Stomach (tissue), 9 donors: Measurements from ENCODE around the gene TPRN. TPM values are rescaled to one million over a fixed set of nuclear protein-coding genes. Genes with fewer than 3 reads are reported as not detected.
A peak's percentile ranks its signal among the peaks of the same experiment; 100 is the strongest.

Source experiments
- DNase-seq, 2 donors: peaks; one replicate each; pipeline versions ENCODE4 v3.0.0 to v3.0.0-alpha.2; 2013 to 2019
- H3K27ac ChIP-seq, 5 donors: fragments of 200-600 bp in 4 of 5; sonication (generic) in 4 of 5; one replicate each; pipeline ENCODE4 v1.5.1; 2013 to 2019; ENCODE audit warnings: mild to moderate bottlenecking in 1 of 5, moderate library complexity in 1 of 5
- H3K27me3 ChIP-seq, 3 donors: fragments of 200-600 bp; sonication (generic); one replicate each; pipeline ENCODE4 v1.5.1; 2017 to 2019; ENCODE audit warnings: mixed run types in 1 of 3
- H3K36me3 ChIP-seq, 4 donors: fragments of 200-600 bp; sonication (generic); 1 replicate in 3 of 4; 2 replicates in 1 of 4; pipeline ENCODE4 v1.5.1; 2016 to 2019
- H3K4me1 ChIP-seq, 4 donors: fragments of 200-600 bp; sonication (generic); one replicate each; pipeline ENCODE4 v1.5.1; 2016 to 2019
- H3K4me3 ChIP-seq, 4 donors: fragments of 200-600 bp; sonication (generic) in 3 of 4; one replicate each; pipeline ENCODE4 v1.5.1; 2016 to 2019; ENCODE audit warnings: mild to moderate bottlenecking in 1 of 4
- H3K9me3 ChIP-seq, 4 donors: fragments of 200-600 bp; sonication (generic); one replicate each; pipeline ENCODE4 v1.5.1; 2016 to 2019
- EP300 ChIP-seq: sonication (generic); formaldehyde crosslinking; IDR thresholded peaks from one replicate; pipeline ENCODE4 v1.6.1; 2017; ENCODE audit warnings: antibody characterized with exemption
- POLR2A ChIP-seq, 4 donors: fragments of 450-650 bp; IDR thresholded peaks; one replicate each; pipeline ENCODE4 v1.6.1; 2016; ENCODE audit warnings: antibody characterized with exemption in 4 of 4, control low read depth in 2 of 4, mild to moderate bottlenecking in 1 of 4, moderate library complexity in 1 of 4
- POLR2AphosphoS5 ChIP-seq, 3 donors: sonication (generic); formaldehyde crosslinking; IDR thresholded peaks; one replicate each; pipeline ENCODE4 v1.6.1; 2016; ENCODE audit warnings: antibody characterized with exemption in 3 of 3
- WGBS, 5 donors: extraction: QIAGEN DNeasy Blood & Tissue Kit in 3 of 5; methylation state at CpG; one replicate each; pipeline versions ENCODE4 v1.1.5 to v1.1.7; 2013 to 2018; 5-methylcytosine and 5-hydroxymethylcytosine counted together
- intact Hi-C: fragments of 100-400 bp; cut with DNase I; formaldehyde crosslinking; loops from one replicate; pipeline ENCODE4 v1.15.1; 2023; ENCODE audit warnings: low total_unique reads
- polyA plus RNA-seq, 3 donors: library from polyadenylated mRNA; stranded (reverse); fragments of 200-250 nt; gene quantifications; one replicate each; pipeline ENCODE4 v1.2.3, GENCODE V29; 2013
- total RNA-seq, 5 donors: library from RNA; depleted of rRNA; stranded (reverse); fragments of >200 nt; gene quantifications; one replicate each; pipeline versions ENCODE4 v1.1.0 to v1.2.3, GENCODE V29; 2014 to 2016
- TF ChIP-seq, protein P1 (sequence below), 7 experiments: fragments of 450-650 bp in 4 of 7; fragments of 200-600 bp in 3 of 7; sonication (generic) in 3 of 7; IDR thresholded peaks; one replicate each; pipeline ENCODE4 v1.5.1; 2016 to 2019; ENCODE audit warnings: antibody characterized with exemption in 7 of 7, control low read depth in 2 of 7, mild to moderate bottlenecking in 1 of 7
- donor health status: healthy with polysubstance abuse.
- donor health status: Bipolar disorder and iron deficiency.
- donor health status: healthy.

The TPRN gene
- total and polyA plus RNA-seq, 8 donors: 8.8 to 161 (median 24.6) TPM

DNA sequence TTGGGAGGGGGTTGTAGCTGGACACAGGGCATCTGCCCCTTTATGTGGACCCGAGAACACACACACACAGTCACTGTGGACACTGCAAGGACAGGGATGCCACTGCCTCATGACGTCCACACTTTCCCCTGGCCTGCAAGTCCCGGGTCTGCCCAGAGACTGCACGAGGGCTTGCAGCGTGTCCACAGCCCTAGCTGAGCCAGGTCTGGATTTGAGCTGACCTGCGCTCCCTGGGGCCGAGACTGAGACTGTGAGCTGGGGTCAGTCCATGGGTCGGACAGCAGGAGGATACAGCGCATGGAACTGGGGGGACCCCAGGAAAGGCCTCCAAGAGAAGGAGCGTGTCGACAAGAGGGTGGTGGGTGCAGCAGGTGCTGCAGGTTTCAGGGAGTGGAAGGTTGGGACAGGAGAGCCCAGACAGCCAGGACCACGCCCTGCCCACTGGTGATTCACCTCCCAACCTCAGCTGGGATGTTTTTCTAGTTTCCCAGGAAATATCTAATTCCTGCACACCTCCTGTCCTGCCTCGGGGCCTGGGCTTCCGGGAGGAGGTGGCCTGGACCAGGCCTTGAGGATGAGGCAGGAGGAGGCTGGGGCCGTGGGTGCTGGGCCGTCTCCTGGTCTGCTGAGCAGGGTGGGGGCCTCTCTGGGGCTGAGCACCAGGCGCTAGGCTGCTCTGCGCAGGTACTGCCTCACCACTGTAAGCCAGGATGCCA, 26.0 kb upstream of the TPRN start:
- no peak for TF ChIP-seq POLR2AphosphoS5 (IDR thresholded peaks at IDR 0.05)
- TF ChIP-seq POLR2A (IDR thresholded peaks at IDR 0.05): no peak
- TF ChIP-seq, protein P1, sequence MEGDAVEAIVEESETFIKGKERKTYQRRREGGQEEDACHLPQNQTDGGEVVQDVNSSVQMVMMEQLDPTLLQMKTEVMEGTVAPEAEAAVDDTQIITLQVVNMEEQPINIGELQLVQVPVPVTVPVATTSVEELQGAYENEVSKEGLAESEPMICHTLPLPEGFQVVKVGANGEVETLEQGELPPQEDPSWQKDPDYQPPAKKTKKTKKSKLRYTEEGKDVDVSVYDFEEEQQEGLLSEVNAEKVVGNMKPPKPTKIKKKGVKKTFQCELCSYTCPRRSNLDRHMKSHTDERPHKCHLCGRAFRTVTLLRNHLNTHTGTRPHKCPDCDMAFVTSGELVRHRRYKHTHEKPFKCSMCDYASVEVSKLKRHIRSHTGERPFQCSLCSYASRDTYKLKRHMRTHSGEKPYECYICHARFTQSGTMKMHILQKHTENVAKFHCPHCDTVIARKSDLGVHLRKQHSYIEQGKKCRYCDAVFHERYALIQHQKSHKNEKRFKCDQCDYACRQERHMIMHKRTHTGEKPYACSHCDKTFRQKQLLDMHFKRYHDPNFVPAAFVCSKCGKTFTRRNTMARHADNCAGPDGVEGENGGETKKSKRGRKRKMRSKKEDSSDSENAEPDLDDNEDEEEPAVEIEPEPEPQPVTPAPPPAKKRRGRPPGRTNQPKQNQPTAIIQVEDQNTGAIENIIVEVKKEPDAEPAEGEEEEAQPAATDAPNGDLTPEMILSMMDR (IDR thresholded peaks at IDR 0.05): no peak
- TF ChIP-seq EP300: no peak
- Histone ChIP-seq H3K9me3 (no peaks in the 10 kb centered on the region), H3K36me3 (no peaks in the 10 kb centered on the region), H3K4me1 (peaks cover 36 to 66% (median 65%) of the 10 kb centered on the region in 4 donors), H3K27me3 (peaks cover 3 to 54% (median 34%) of the 10 kb centered on the region in 3 donors), H3K27ac (peak overlapping the region; percentile 75 to 98 (median 81)), H3K4me3 (no peak overlapping the region)
- peak in 1 of 2 donors; percentile 57 for DNase-seq
- 48 to 64% (median 49%) methylated on average over 18 of the region's 18 CpGs for WGBS, 5 donors
- intact Hi-C loops: loop anchor here (5.0 kb wide), 1 partner anchor 109 kb away; no protein-coding TSS in a partner anchor

DNA sequence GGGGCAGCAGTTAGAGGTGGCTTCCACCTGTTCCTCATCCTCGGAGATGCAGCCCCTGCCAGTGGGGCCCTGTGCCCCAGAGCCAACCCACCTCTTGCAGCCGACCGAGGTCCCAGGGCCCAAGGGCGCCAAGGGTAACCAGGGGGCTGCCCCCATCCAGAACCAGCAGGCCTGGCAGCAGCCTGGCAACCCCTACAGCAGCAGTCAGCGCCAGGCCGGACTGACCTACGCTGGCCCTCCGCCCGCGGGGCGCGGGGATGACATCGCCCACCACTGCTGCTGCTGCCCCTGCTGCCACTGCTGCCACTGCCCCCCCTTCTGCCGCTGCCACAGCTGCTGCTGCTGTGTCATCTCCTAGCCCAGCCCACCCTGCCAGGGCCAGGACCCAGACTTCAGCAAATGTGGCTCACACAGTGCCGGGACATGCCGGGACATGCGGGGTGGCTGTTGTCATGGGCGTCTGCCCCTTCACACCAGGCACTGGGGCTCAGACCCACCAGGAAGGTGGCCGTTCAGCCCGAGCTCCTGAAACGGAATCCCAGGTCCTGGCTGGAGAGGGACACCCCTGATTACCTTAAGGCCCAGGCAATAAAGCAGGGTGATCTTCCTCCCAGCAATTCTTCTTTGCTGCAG, 25.3 kb upstream of the TPRN start:
- TF ChIP-seq POLR2A (IDR thresholded peaks at IDR 0.05) (no peak), POLR2AphosphoS5 (IDR thresholded peaks at IDR 0.05) (no peak), EP300 (no peak)
- TF ChIP-seq, protein P1 (IDR thresholded peaks at IDR 0.05): no peak

DNA sequence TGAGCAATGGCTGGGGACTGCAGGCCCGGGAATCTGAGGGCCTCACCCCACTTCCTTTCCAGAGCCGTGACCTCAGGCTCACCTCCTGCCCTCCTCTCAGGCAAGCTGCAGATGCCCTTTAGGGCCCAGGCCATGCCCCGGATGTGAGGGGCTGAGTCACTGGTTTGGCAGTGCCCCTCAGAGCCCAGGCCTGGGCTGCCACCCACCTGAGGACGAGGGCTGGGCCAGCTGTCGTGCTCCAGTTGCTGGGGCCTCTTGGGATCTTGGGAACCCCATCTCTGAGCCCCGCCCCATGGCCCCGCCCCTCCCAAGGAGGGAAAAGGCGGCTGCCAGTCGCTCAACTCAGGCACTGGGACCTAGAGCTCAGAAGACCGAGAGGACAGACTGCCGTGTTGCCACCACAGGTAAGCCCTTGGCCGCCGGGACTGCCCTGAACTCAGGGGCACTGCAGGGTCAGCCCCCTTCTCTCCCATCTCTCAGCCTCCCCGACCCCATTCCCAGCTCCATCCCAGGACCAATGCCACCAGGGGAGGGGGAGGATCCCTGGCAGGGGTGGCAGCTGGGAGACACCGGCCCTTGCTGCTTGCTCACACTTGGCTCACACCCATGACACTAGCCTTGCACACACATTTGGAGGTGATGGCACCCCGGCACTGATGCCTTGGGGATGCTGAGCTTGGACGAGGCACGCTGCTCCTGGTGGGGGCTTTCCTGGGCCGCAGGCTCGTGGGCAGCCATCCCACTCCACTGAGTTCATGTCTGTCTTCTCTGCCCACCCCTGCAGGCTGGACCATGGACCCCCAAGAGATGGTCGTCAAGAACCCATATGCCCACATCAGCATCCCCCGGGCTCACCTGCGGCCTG, 24.5 kb upstream of the TPRN start, which contains the start of gene CYSRT1:
Gene CYSRT1 (plus strand): TSS at position 345 of the 865 bp plus-strand sequence. CDS start 448 bp downstream, at position 793.
- peak within 1 kb of the TSS; percentile 92 to 98 (median 94) for H3K27ac ChIP-seq
- peak within 1 kb of the TSS; percentile 70 to 73 (median 72) for H3K4me3 ChIP-seq
- H3K27me3 ChIP-seq: peaks cover 3 to 46% (median 21%) of the 10 kb centered on the region in 3 donors
- intact Hi-C loops: loop anchor here (5.0 kb wide), 1 partner anchor 108 kb away; no protein-coding TSS in a partner anchor
- DNase-seq: peak; percentile 49 to 64
- H3K36me3 ChIP-seq: no peaks in the 10 kb centered on the region
- peaks cover 42 to 81% (median 78%) of the 10 kb centered on the region in 4 donors for H3K4me1 ChIP-seq
- WGBS, 5 donors: 44 to 64% (median 50%) methylated on average over 12 to 23 of the region's 23 CpGs
- no peaks in the 10 kb centered on the region for H3K9me3 ChIP-seq
- TF ChIP-seq POLR2AphosphoS5 (IDR thresholded peaks at IDR 0.05): no peak
- no peak for TF ChIP-seq EP300
- TF ChIP-seq, protein P1 (IDR thresholded peaks at IDR 0.05): no peak
- TF ChIP-seq POLR2A (IDR thresholded peaks at IDR 0.05): no peak

More for the DNA sequence above, 25.3 kb upstream of the TPRN start:
- Histone ChIP-seq H3K27me3 (peaks cover 3 to 53% (median 29%) of the 10 kb centered on the region in 3 donors), H3K4me1 (peaks cover 42 to 73% (median 72%) of the 10 kb centered on the region in 4 donors), H3K9me3 (no peaks in the 10 kb centered on the region), H3K36me3 (no peaks in the 10 kb centered on the region), H3K27ac (peak overlapping the region; percentile 75 to 98 (median 81)), H3K4me3 (peak overlapping the region in 1 of 4 donors; percentile 16)
- intact Hi-C loops: loop anchor here (5.0 kb wide), 1 partner anchor 109 kb away; no protein-coding TSS in a partner anchor
- DNase-seq: no peak
- 80 to 88% (median 82%) methylated on average over 3 to 21 of the region's 21 CpGs for WGBS, 5 donors
